B cell (primary cell): ENCODE data around the gene KCTD5.

ENCODE experiments used
- CTCF ChIP-seq: fragments of 200-600 bp; IDR thresholded peaks from one replicate; pipeline ENCODE4 v1.8.0; 2022; ENCODE audit warnings: antibody characterized with exemption, mild to moderate bottlenecking
- EZH2 ChIP-seq: IDR thresholded peaks from 2 replicates; pipeline ENCODE4 v1.6.1; 2012; ENCODE audit warnings: borderline replicate concordance, low read depth, mild to moderate bottlenecking, moderate library complexity, low read length; ENCODE audit not compliant: insufficient read depth, poor library complexity, severe bottlenecking

GRCh38 chr16:2728034-2728433, 45.7 kb downstream of the KCTD5 start:
- TF ChIP-seq EZH2 (no peak), CTCF (no peak)
